ENCODE data around the gene CIITA.

- TF ChIP-seq CTCF (IDR thresholded peaks at IDR 0.05; ENCODE audit: insufficient read depth, low read length): no peak
- TF ChIP-seq POLR2AphosphoS5 (IDR thresholded peaks at IDR 0.05; ENCODE audit: low read depth): no peak
- TF ChIP-seq GABPA (IDR thresholded peaks at IDR 0.05; ENCODE audit: low read depth): no peak
- TF ChIP-seq REST (IDR thresholded peaks at IDR 0.05; ENCODE audit: insufficient replicate concordance, low read depth): no peak
- no peak for TF ChIP-seq SPI1 (IDR thresholded peaks at IDR 0.05; ENCODE audit: borderline replicate concordance, low read depth)
These were observed 63.6 kb downstream of the CIITA start for GRCh38 chr16:10940501-10941079.
